ENCODE measurements around the gene SCAF1. TPM values are rescaled to one million over a fixed set of nuclear protein-coding genes. Genes with fewer than 3 reads are reported as not detected.
A peak's percentile ranks its signal among the peaks of the same experiment; 100 is the strongest.

The SCAF1 gene
- total RNA-seq, 1 experiment from 2014 or later: 103 TPM

DNA sequence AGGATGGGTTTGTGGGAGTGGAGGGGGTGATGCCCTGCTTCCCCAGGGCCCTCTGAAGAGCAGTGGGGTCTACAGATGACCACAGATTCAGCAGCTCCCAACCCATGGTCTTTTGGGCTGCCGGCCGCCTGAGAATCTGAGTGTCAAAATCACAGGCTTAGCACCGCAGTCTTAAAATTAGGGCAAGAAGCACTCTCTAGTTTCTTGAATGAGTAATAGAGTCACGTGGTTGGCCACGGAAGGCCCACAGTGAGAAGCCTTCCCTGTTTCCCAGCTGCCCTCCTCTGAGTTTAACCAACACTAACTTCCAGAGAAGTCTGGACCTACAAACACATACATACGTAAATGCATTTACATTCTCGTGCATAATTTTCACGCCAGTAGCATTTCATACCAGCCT is 40.3 kb downstream of the SCAF1 start (continued):
- TF ChIP-seq GTF2I (CRISPR knock-in tag; conservative IDR thresholded peaks at IDR 0.05) (no peak), ZNF396 (CRISPR knock-in tag; IDR thresholded peaks at IDR 0.05; ENCODE audit: borderline replicate concordance) (no peak)
- TF ChIP-seq, protein P1, sequence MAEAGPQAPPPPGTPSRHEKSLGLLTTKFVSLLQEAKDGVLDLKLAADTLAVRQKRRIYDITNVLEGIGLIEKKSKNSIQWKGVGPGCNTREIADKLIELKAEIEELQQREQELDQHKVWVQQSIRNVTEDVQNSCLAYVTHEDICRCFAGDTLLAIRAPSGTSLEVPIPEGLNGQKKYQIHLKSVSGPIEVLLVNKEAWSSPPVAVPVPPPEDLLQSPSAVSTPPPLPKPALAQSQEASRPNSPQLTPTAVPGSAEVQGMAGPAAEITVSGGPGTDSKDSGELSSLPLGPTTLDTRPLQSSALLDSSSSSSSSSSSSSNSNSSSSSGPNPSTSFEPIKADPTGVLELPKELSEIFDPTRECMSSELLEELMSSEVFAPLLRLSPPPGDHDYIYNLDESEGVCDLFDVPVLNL (CRISPR knock-in tag; IDR thresholded peaks at IDR 0.05; ENCODE audit: borderline replicate concordance, low read depth): no peak

DNA sequence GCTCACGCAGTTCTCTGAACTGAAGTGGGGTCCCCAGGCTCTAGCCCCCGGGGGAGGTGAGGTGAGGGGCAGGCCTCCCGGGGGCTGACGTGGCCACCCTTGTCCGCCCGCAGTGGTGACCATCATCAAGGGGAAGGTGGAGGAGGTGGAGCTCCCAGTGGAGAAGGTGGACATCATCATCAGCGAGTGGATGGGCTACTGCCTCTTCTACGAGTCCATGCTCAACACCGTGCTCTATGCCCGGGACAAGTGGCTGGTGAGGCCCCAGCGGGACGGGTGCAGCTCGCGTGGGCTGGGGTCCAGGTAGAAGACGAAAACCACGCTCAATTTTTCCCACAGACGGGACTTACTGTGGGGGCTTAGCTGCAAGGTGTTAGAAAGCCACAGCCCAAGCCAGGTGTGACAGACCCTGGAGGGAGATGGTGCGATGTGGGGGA is 41.8 kb downstream of the SCAF1 start:
- Mint-ChIP-seq H3K9me3 (no peaks in the 10 kb centered on the region), H3K27ac (0 out of 2 replicates have a peak overlapping the region, but pooled peaks have one; percentile 27), H3K36me3 (peaks cover 58% of the 10 kb centered on the region), H3K4me3 (no peak overlapping the region), H3K27me3 (ENCODE audit: low read depth) (no peaks in the 10 kb centered on the region), H3K4me1 (peaks cover 46% of the 10 kb centered on the region)
- DNase-seq (ENCODE audit: low spot score): no peak
- POLR2A ChIA-PET: interaction anchor here (0.8 to 1.3 kb wide), 2 partner anchors 8 to 43 kb away, joined by 3 to 5 read pairs; no protein-coding TSS in a partner anchor
- CTCF ChIA-PET: interaction anchor here (0.5 to 1.9 kb wide), 10 partner anchors 8 to 177 kb away, joined by 3 to 13 read pairs (median 3); partner anchors contain the start of gene FUZ
- no peak for TF ChIP-seq JAZF1 (CRISPR knock-in tag; IDR thresholded peaks at IDR 0.05)
- TF ChIP-seq, protein P2, sequence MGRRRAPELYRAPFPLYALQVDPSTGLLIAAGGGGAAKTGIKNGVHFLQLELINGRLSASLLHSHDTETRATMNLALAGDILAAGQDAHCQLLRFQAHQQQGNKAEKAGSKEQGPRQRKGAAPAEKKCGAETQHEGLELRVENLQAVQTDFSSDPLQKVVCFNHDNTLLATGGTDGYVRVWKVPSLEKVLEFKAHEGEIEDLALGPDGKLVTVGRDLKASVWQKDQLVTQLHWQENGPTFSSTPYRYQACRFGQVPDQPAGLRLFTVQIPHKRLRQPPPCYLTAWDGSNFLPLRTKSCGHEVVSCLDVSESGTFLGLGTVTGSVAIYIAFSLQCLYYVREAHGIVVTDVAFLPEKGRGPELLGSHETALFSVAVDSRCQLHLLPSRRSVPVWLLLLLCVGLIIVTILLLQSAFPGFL (CRISPR knock-in tag; IDR thresholded peaks at IDR 0.05; ENCODE audit: borderline replicate concordance): no peak
- no peak for TF ChIP-seq NFE2L1 (CRISPR knock-in tag; IDR thresholded peaks at IDR 0.05)
- TF ChIP-seq ESRRA (CRISPR knock-in tag; IDR thresholded peaks at IDR 0.05; ENCODE audit: borderline replicate concordance): no peak
- TF ChIP-seq, protein P3, sequence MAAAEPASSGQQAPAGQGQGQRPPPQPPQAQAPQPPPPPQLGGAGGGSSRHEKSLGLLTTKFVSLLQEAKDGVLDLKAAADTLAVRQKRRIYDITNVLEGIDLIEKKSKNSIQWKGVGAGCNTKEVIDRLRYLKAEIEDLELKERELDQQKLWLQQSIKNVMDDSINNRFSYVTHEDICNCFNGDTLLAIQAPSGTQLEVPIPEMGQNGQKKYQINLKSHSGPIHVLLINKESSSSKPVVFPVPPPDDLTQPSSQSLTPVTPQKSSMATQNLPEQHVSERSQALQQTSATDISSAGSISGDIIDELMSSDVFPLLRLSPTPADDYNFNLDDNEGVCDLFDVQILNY (CRISPR knock-in tag; IDR thresholded peaks at IDR 0.05): no peak
- ATAC-seq: no peak

DNA sequence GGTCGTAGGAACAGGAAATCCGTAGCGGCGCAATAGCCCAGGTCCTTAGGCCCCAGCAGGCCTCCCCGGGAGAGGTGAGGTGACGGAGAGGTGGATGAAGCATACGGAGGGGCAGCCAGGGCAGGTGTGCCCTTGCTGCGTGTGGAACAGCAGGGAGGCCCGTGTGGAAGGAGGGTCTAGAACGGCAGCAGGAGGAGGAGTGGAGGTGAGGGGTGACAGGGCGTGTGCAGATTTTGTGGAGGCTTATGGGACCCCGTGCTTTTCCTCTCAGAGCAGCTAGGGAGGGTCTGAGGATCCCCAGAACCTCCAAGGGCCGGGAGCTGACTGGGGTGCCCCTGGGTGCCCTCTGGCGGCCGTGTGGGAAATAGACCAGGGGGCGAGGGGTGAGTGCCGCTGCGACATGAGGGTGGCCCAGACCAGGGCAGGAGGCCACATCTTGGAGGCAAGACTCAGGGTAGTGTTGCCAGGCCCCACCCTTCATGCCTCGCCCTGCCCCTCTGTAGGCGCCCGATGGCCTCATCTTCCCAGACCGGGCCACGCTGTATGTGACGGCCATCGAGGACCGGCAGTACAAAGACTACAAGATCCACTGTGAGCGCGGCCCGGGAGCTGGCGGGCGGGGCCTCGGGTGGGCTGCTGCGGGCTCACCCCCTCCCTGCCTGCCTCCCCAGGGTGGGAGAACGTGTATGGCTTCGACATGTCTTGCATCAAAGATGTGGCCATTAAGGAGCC is 42.4 kb downstream of the SCAF1 start:
- ChIA-PET CTCF (interaction anchor here (0.5 to 1.9 kb wide), 13 partner anchors 8 to 294 kb away, joined by 3 to 13 read pairs (median 3); partner anchors contain the start of gene FUZ), POLR2A (interaction anchor here (0.8 to 1.3 kb wide), 2 partner anchors 9 to 44 kb away, joined by 3 to 5 read pairs; no protein-coding TSS in a partner anchor)
- peaks cover 58% of the 10 kb centered on the region for H3K36me3 Mint-ChIP-seq
- H3K4me3 Mint-ChIP-seq: no peak overlapping the region
- H3K27ac Mint-ChIP-seq: 0 out of 2 replicates have a peak overlapping the region, but pooled peaks have one; percentile 27
- peak; percentile 47 for ATAC-seq
- H3K9me3 Mint-ChIP-seq: no peaks in the 10 kb centered on the region
- H3K4me1 Mint-ChIP-seq: peaks cover 52% of the 10 kb centered on the region
- TF ChIP-seq ZNF671 (CRISPR knock-in tag; IDR thresholded peaks at IDR 0.05) (0 out of 2 replicates have a peak, but pooled peaks have one; percentile 45), EMX1 (CRISPR knock-in tag; IDR thresholded peaks at IDR 0.05) (0 out of 2 replicates have a peak, but pooled peaks have one; percentile 39), TEAD4 (CRISPR knock-in tag; IDR thresholded peaks at IDR 0.05) (no peak), ZNF416 (CRISPR knock-in tag; IDR thresholded peaks at IDR 0.05) (0 out of 2 replicates have a peak, but pooled peaks have one; percentile 4), TCF7 (CRISPR knock-in tag; IDR thresholded peaks at IDR 0.05; ENCODE audit: low read depth) (no peak), SMAD3 (CRISPR knock-in tag; IDR thresholded peaks at IDR 0.05; ENCODE audit: borderline replicate concordance) (no peak), NFATC4 (CRISPR knock-in tag; IDR thresholded peaks at IDR 0.05) (peak; percentile 31; the same call in 1 of the 2 replicates)
- TF ChIP-seq, protein P4, sequence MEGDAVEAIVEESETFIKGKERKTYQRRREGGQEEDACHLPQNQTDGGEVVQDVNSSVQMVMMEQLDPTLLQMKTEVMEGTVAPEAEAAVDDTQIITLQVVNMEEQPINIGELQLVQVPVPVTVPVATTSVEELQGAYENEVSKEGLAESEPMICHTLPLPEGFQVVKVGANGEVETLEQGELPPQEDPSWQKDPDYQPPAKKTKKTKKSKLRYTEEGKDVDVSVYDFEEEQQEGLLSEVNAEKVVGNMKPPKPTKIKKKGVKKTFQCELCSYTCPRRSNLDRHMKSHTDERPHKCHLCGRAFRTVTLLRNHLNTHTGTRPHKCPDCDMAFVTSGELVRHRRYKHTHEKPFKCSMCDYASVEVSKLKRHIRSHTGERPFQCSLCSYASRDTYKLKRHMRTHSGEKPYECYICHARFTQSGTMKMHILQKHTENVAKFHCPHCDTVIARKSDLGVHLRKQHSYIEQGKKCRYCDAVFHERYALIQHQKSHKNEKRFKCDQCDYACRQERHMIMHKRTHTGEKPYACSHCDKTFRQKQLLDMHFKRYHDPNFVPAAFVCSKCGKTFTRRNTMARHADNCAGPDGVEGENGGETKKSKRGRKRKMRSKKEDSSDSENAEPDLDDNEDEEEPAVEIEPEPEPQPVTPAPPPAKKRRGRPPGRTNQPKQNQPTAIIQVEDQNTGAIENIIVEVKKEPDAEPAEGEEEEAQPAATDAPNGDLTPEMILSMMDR (IDR thresholded peaks at IDR 0.05): peak; percentile 63
- no peaks in the 10 kb centered on the region for H3K27me3 Mint-ChIP-seq (ENCODE audit: low read depth)
- peak; percentile 70 for DNase-seq (ENCODE audit: low spot score)
